Measurements from ENCODE around the gene MAG. TPM values are rescaled to one million over a fixed set of nuclear protein-coding genes. Genes with fewer than 3 reads are reported as not detected.
A peak's percentile ranks its signal among the peaks of the same experiment; 100 is the strongest.

MAG gene
- total and polyA plus RNA-seq, 9 of the 15 experiments (the other 6 are each of a cell fraction or from before 2014, with no cell fraction given) = 0.11 to 10.0 (median 1.6) TPM

DNA sequence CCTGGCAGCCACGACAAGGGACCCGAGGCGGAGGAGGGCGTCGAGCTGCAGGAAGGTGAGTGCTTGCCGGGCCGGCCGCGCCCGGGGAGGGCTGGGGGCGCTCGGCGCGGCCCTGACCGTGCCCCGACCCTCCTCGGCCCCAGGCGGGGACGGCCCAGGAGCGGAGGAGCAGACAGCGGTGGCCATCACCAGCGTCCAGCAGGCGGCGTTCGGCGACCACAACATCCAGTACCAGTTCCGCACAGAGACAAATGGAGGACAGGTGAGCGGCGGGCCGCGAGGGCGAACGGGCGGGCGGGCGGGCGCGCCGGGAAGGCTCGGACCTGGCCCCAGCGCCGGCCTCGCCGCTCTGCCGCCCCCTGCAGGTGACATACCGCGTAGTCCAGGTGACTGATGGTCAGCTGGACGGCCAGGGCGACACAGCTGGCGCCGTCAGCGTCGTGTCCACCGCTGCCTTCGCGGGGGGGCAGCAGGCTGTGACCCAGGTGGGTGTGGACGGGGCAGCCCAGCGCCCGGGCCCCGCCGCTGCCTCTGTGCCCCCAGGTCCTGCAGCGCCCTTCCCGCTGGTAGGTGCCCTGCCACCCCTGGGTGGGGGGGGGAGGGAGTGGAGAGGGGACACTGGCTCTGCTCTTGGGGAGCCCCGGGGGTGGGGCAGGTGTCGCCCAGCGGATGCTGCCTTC, 22.4 kb upstream of the MAG start:
- Histone ChIP-seq H3K27ac (ENCODE audit: extremely low read depth, low read depth, low read length) (peak overlapping the region; percentile 89; the same call in 2 of the 3 replicates), H3K36me3 (ENCODE audit: control insufficient read depth, insufficient read depth, low read length) (peaks cover 75% of the 10 kb centered on the region; the same call in 2 of the 3 replicates), H3K9ac (ENCODE audit: insufficient read depth in 1 of 2, low read depth in 2 of 2, low read length in 2 of 2) (peak overlapping the region; percentile 76 to 98; a peak in 3 of 4 replicates), H3K79me2 (ENCODE audit: control insufficient read depth, insufficient read depth, low read length) (peaks cover 23% of the 10 kb centered on the region), H3K9me1 (ENCODE audit: control insufficient read depth, insufficient read depth, low read length) (no peaks in the 10 kb centered on the region), H3K27me3 (ENCODE audit: control insufficient read depth in 2 of 2, insufficient read depth in 2 of 2, low read length in 2 of 2) (no peaks in the 10 kb centered on the region), H3K4me2 (ENCODE audit: insufficient read depth, low read length) (peak overlapping the region; percentile 76), H3K4me1 (replicated peaks in 1 of 2; ENCODE audit: control insufficient read depth in 2 of 2, insufficient read depth in 2 of 2, low read length in 2 of 2) (peaks cover 15 to 44% of the 10 kb centered on the region in 2 experiments), H3K9me3 (replicated peaks; ENCODE audit: control insufficient read depth, insufficient read depth, low read depth, low read length) (no peaks in the 10 kb centered on the region), H4K20me1 (replicated peaks; ENCODE audit: control insufficient read depth, insufficient read depth, low read length) (no peaks in the 10 kb centered on the region), H3K4me3 (peak overlapping the region; percentile 56), H2AFZ (ENCODE audit: low read depth, low read length) (peak overlapping the region; percentile 84; the same call in 1 of the 2 replicates)
- intact Hi-C loops (cut with micrococcal nuclease) (loop anchor here (5.0 kb wide), 2 partner anchors 112 to 127 kb away; partner anchors contain the start of gene FXYD7), in situ Hi-C loops (cut with MboI) (loop anchor here (10.0 kb wide), 2 partner anchors 65 to 195 kb away; no protein-coding TSS in a partner anchor)
- BruUV-seq (replicated peaks) = no TSS peak
- peak; percentile 42 for FAIRE-seq
- whole genome bisulfite sequencing (ENCODE audit: insufficient coverage, low coverage, missing lambda C conversion rate) = 5% methylated on average over 22 of the region's 66 CpGs
- ChIA-PET CTCF (ENCODE audit: low intra/inter-chr PET ratio) (interaction anchor here (0.7 to 2.0 kb wide), 6 partner anchors 22 to 448 kb away, joined by 3 to 6 read pairs (median 4); partner anchors contain the start of gene KMT2B), POLR2A (interaction anchor here (0.6 to 1.2 kb wide), 3 partner anchors 13 to 127 kb away, joined by 3 to 5 read pairs (median 4); partner anchors contain the start of gene FXYD7)
- peak; percentile 84 for ATAC-seq
- DNase-seq (ENCODE audit: extremely low read depth in 1 of 4, low spot score in 3 of 4) = peak; percentile 81 to 95 (median 84)
- TF ChIP-seq, protein P1, sequence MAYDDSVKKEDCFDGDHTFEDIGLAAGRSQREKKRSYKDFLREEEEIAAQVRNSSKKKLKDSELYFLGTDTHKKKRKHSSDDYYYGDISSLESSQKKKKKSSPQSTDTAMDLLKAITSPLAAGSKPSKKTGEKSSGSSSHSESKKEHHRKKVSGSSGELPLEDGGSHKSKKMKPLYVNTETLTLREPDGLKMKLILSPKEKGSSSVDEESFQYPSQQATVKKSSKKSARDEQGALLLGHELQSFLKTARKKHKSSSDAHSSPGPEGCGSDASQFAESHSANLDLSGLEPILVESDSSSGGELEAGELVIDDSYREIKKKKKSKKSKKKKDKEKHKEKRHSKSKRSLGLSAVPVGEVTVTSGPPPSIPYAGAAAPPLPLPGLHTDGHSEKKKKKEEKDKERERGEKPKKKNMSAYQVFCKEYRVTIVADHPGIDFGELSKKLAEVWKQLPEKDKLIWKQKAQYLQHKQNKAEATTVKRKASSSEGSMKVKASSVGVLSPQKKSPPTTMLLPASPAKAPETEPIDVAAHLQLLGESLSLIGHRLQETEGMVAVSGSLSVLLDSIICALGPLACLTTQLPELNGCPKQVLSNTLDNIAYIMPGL (CRISPR knock-in tag; IDR thresholded peaks at IDR 0.05) = peak; percentile 74; the same call in 1 of the 2 replicates
- TF ChIP-seq CXXC5 (CRISPR knock-in tag; IDR thresholded peaks at IDR 0.05) (peak; percentile 72), RHOXF2B (CRISPR knock-in tag; conservative IDR thresholded peaks at IDR 0.05) (no peak), ZBTB7A (IDR thresholded peaks at IDR 0.05; ENCODE audit: borderline replicate concordance, control insufficient read depth, low read depth, low read length) (peak; percentile 75; the same call in 1 of the 2 replicates), ZEB2 (IDR thresholded peaks at IDR 0.05) (peak; percentile 64; the same call in 1 of the 2 replicates), CC2D1A (IDR thresholded peaks at IDR 0.05) (no peak), ZBTB17 (CRISPR knock-in tag; IDR thresholded peaks at IDR 0.05) (0 out of 2 replicates have a peak, but pooled peaks have one; percentile 9), RB1 (IDR thresholded peaks at IDR 0.05; ENCODE audit: low read depth) (peak; percentile 57), NFE2 (IDR thresholded peaks at IDR 0.05; ENCODE audit: low read depth) (peak; percentile 23; the same call in 1 of the 2 replicates), ZNF561 (CRISPR knock-in tag; conservative IDR thresholded peaks at IDR 0.05) (no peak), TOE1 (IDR thresholded peaks at IDR 0.05; ENCODE audit: borderline replicate concordance) (no peak), TOE1 (CRISPR knock-in tag; IDR thresholded peaks at IDR 0.05; ENCODE audit: borderline replicate concordance, low read depth) (no peak), ILK (tag; IDR thresholded peaks at IDR 0.05; ENCODE audit: borderline replicate concordance, low read depth) (no peak), ZNF124 (CRISPR knock-in tag; IDR thresholded peaks at IDR 0.05) (0 out of 2 replicates have a peak, but pooled peaks have one; percentile 37), ZSCAN29 (IDR thresholded peaks at IDR 0.05) (no peak), CAMTA2 (CRISPR knock-in tag; conservative IDR thresholded peaks at IDR 0.05) (no peak)
- TF ChIP-seq, protein P2, sequence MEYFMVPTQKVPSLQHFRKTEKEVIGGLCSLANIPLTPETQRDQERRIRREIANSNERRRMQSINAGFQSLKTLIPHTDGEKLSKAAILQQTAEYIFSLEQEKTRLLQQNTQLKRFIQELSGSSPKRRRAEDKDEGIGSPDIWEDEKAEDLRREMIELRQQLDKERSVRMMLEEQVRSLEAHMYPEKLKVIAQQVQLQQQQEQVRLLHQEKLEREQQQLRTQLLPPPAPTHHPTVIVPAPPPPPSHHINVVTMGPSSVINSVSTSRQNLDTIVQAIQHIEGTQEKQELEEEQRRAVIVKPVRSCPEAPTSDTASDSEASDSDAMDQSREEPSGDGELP (CRISPR knock-in tag; IDR thresholded peaks at IDR 0.05; ENCODE audit: borderline replicate concordance) = peak; percentile 99
- TF ChIP-seq, protein P3, sequence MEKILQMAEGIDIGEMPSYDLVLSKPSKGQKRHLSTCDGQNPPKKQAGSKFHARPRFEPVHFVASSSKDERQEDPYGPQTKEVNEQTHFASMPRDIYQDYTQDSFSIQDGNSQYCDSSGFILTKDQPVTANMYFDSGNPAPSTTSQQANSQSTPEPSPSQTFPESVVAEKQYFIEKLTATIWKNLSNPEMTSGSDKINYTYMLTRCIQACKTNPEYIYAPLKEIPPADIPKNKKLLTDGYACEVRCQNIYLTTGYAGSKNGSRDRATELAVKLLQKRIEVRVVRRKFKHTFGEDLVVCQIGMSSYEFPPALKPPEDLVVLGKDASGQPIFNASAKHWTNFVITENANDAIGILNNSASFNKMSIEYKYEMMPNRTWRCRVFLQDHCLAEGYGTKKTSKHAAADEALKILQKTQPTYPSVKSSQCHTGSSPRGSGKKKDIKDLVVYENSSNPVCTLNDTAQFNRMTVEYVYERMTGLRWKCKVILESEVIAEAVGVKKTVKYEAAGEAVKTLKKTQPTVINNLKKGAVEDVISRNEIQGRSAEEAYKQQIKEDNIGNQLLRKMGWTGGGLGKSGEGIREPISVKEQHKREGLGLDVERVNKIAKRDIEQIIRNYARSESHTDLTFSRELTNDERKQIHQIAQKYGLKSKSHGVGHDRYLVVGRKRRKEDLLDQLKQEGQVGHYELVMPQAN (IDR thresholded peaks at IDR 0.05; ENCODE audit: borderline replicate concordance) = peak; percentile 64; the same call in 1 of the 2 replicates

All from K562 (cell line).